ENCODE data around the gene ZNF169.
A peak's percentile ranks its signal among the peaks of the same experiment; 100 is the strongest.
"Not testable (repeated sequence)": the region's sequence is repeated elsewhere in the genome, so short reads cannot be mapped to it uniquely, and the experiment has no call there.

The ZNF169 gene

DNA sequence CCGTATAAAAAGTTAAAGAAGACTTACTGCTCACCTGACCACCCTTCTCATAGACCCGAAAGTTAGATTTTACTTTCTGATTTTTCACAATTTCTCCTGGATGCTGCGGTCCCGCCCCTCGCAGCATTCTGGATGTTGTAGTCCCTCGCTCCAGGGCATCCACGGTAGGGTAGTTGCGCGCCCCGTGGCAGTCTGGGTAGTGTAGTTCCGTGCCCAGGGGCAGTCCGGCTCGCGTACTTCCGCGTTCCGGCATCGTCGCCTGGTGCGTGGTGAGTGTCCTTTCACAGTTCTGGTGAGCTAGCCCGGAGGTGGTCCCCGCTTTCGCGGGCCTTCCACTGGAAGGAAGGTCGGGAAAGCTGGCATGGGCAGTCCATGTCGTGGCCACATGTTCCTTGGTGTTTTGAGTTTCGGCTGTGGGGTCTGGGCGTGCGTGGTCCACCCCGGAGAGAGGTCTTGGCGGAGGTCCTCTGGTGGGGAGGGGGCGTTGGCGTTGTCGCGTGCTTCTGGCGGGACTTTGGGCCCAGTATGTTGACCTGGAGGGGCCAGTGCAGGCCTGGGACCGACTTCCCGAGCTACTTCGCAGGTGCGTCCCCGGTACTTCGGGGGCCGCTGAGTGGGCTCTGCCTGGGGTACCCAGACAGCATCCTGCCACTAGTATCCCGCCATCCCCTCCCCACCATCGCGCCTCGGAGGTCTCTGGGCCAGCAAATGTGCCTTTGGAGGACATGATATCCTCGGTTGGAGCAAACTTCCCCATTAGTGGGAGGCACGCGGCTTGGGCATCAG lies at the start of gene ZNF169:
Gene ZNF169, plus strand, starts transcription at position 222 of the 786 bp plus-strand sequence. CDS start 19,515 bp downstream, outside the sequence.
- DNase-seq (ENCODE audit: low spot score): peak; percentile 95

DNA sequence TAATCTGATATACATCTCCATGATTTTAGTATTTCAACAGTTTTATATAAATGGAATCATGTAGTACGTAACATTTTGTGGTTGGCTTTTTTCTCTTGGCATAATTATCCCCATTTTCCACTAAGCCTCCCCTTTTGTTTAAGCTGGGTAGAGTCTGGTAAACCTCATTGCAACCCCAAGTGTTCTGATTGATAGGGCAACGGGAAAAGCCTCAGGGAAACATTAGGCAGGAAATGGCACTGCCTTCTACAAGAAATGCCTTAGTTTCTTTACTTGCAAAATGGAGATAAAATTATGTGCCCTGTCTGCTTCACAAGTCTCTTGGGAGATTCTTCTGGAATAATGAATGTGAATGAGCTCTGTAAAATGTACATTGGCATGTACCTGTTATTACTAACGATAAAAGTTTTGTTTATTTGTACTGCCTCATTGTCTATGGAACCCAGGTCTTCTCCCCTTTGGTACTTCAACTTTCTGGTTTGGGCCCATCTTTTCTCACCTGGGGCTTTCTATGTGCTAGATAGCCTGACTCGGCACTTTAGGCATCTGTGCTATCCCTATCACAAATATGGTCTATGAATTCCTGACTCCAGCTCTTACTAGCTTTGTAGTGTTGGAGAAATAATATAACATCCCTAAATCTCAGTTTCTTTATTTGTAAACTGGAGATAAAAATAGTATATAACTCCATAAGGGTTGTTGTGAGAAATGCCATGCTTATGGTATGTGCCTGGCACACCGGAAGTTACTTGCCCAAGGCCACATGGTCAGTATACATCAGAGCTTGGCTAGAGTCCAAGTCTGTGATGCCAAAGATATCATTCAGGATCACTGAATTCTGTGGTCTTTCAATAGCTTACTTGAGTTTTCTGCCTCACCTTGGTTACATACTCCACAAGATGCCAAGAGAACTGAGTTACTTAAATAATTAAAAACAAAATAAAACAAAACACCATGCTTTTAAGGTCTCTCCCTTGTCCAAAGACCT lies 48.2 kb upstream of the ZNF169 start:
- DNase-seq (ENCODE audit: low spot score): no peak

DNA sequence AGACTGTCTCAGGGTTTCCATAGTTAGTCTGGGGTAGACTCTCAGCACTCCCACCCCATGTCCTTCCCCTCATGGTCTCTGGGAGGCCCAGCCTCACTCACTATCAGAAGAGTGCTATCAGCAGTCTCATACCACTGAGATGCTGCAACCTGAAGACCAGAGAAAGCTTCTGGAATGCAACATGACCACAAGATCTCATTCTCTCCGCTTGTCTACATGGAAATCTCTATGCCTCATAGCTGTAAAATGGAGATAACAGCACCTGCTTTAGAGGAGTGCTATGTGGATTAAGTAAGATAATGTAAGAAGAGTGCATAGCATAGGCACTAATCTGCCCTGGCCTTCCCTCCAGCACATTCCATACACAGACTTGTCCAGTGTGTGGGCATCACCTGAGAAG lies 47.0 kb upstream of the ZNF169 start:
- DNase-seq (ENCODE audit: low spot score): no peak

DNA sequence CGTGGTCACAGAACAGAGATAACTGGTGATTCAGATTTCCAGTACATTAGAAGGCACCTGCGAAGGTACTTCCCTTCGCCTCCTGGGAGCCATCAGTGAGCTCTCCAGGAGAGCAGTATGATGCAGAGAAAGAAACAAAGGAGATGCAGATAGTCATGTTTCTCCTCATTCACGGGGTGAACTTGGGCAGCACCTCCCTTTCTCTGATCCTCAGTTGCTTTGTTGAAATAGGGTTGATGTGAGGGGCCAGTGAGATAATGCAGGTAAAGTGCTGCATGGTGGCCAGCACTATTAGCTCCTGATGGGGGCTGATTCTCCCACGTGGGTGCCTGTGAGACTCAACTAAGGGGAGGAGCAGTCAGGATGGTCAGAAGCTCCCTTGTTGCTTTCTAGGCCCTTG lies 46.6 kb upstream of the ZNF169 start:
- DNase-seq (ENCODE audit: low spot score): no peak

DNA sequence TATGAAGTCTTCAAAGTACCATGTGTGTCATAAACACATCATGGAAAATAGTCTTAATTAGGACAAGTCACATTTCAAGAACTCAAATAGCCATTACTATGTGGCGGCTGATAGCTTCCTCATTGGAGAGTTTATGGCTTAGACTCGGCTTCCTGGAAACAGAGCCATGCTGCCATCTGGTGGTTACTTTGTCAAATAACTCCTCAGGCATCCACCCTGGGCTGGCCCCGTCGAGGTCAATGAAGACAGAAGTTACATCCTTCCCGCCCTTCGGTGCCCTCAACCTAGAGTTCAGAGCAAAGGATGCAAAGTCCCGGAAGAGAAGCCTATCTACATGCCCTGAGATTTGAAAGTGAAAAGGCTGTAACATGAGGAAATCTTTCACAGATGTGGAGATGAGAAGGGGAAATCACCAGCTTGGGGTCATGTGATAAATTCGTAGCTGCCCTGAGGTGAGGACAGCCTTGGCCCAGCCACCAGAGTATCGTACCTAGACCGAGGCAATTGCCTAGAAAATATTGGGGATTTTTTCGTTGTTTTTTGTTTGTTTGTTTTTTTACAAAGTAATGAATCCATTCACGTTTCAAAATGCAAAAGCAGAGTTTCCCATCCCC lies 45.5 kb upstream of the ZNF169 start:
- peak; percentile 90 for DNase-seq (ENCODE audit: low spot score)

DNA sequence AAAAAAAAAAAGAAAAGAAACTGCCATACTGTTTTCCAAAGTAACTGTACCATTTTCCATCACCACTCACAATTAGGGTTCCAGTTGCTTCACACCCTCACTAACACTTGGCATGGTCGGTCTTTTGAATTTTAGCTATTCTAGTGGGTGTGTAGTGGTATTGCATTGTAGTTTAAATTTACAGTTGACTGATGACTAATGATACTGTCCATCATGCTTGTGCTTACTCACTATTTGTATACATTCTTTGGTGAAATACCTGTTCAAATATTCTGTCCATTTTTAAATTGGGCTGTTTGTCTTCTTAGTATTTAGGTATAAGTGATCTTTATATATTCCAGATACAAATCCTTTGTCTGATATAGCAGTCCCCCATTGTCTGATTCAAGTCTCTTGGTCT lies 36.2 kb upstream of the ZNF169 start:
- DNase-seq (ENCODE audit: low spot score): no peak

DNA sequence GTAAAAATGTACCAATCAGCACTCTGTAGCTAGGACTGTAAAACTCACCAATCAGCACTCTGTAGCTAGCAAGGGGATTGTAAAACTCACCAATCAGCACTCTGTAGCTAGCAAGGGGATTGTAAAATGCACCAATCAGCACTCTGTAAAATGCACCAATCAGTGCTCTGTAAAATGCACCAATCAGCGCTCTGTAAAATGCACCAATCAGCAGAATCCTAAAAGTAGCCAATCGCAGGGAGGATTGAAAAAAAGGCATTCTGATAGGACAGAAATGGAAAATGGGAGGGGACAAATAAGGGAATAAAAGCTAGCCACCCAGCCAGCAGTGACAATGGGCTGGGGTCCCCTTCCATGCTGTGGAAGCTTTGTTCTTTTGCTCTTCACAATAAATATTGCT lies 33.7 kb upstream of the ZNF169 start:
- not testable (repeated sequence) for DNase-seq (ENCODE audit: low spot score)

DNA sequence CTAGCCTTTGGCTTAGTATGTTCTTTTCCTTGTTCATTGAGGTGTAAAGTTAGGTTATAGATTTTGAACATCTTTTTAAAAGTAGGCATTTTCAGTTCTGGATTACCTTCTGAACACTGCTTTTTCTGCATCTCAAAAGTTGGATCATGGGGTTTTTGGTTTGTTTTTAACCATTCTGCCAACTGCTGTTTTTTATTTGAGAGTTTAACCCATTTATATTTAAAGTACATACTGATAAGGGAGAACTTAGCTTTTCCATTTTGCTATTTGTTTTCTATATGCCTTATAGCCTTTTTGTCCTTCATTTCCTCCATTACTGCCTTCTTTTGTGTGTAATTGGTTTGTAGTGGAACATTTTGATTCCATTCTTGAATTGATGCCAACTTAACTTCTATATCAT lies 30.5 kb upstream of the ZNF169 start:
- DNase-seq (ENCODE audit: low spot score): no peak

DNA sequence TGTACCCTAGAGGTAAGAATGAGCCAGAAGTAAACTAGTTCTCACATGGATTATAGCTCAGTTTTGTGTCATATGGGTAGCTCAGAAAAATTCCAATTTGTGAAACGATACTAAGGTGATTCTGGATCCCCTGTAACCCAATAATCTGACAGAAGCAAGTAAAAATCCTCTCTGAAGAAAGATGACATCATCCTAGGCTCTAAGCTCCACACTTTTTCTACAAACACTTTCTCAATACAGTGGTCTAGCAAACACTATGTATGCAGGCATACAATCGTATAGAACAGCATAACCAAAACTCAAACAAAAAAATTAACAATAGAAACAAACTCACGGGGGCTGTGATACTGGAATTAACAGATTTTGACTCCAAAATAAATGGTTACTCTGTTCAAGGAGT lies 26.7 kb upstream of the ZNF169 start:
- no peak for DNase-seq (ENCODE audit: low spot score)

DNA sequence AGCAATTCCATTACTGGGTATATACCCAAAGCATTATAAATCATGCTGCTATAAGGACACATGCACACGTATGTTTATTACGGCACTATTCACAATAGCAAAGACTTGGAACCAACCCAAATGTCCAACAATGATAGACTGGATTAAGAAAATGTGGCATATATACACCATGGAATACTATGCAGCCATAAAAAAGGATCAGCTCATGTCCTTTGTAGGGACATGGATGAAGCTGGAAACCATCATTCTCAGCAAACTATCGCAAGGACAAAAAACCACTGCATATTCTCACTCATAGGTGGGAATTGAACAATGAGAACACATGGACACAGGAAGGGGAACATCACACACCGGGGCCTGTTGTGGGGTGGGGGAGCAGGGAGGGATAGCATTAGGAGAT lies 18.0 kb upstream of the ZNF169 start:
- not testable (repeated sequence) for DNase-seq (ENCODE audit: low spot score)

DNA sequence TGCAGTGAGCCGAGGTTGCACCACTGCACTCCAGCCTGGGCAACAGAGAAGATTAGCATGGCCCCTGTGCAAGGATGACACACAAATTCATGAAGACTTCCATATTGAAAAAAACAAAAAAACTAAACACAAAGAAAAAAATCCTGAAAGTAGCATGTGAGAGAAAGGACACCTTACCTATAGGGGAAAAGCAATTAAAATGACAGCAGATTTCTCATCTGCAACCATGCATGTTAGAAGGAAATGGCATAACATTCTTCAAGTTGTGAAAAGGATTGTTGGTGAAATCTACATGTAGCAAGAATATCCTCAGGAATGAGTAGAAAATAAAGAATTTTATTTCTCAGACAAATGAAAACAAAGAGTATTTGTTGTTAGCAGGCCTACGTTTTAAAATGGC lies 13.4 kb upstream of the ZNF169 start:
- DNase-seq (ENCODE audit: low spot score): no peak

DNA sequence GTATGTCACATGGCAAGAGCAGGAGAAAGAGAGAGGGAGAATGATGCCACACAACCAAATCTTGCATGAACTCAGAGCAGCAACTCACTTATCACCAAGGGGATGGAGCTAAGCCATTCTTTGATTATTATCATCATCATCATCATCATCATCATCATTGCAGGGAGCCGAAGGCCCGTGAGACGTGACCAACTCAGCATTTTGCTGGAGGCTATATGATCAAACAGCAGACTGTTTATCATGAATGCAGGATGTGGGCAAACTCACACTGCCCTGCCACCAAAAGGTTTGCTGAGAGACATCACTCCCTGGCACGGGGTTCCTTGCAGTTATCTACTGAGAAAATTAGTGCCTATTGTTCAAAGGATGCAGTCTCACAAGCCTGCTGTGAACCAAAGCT lies 8.6 kb upstream of the ZNF169 start:
- no peak for DNase-seq (ENCODE audit: low spot score)

DNA sequence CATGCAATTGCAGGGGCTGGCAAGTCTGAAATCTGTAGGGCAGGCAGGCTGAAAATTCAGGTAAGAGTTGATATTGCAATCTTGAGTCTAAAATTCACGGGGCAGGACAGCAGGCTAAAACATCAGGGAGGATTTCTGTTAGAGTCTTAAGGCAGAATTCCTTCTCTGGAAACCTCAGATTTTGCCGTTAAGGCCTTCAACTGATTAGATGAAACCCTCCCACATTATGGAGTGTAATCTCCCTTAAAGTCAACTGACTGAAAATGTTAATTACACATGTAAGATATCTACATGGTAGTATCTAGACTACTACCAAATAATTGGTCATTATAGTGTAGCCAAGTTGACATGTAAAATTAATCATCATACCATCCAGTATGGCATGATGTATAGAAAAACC lies 3.1 kb upstream of the ZNF169 start:
- no peak for DNase-seq (ENCODE audit: low spot score)

DNA sequence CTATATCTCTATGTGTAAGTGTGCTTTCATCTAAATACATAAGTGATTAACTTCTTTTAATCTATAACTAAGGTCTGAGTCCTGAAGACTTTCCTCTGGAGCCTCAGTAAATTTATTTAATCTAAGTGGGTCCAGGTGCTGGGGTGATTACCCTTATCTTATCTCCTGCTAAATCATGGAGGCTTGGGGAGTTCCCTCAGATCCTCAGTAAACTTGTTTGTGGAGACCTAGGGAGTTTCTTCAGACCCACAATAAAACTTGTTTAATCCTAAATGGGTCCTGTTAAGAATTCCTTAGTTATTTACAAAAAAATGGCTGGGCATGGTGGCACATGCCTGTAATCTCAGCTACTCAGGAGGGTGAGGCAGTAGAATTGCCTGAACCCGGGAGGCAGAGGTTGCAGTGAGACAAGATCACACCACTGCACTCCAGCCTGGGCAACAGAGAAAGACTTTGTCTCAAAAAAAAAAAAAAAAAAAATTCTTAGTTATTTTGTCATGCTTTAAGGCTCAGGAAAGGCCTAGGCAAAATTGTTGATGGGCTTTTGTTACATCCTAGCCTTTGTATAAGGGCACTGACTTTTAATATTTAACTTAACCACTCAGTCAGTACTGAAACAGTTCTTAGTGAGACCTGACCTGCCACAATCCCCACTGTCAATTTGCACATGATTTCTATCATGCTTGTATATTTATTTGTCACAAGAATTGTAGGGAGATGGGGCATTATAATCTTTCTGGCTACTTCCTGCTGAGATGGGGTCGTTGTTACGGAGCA lies 6.7 kb downstream of the ZNF169 start:
- DNase-seq (ENCODE audit: low spot score): not testable (repeated sequence)

DNA sequence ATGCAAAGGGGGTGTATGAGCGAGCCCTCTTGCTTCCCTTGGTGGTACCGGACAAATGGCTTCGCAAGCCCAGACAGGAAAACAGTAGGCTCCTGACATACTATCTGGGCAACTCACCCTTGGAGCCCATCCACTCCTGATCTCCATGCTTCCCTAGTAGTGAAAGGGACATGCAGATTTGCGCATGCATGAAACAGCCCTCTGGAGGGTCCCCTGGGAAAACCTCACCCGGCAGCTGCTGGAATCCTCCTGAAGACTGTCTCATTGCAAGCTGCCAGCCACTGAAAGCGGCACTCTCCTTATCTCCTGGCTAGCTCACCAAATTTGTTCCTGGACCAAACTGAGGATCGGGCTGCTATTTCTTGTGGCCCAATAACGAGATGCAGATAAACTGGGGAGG lies 10.2 kb downstream of the ZNF169 start:
- DNase-seq (ENCODE audit: low spot score): no peak

DNA sequence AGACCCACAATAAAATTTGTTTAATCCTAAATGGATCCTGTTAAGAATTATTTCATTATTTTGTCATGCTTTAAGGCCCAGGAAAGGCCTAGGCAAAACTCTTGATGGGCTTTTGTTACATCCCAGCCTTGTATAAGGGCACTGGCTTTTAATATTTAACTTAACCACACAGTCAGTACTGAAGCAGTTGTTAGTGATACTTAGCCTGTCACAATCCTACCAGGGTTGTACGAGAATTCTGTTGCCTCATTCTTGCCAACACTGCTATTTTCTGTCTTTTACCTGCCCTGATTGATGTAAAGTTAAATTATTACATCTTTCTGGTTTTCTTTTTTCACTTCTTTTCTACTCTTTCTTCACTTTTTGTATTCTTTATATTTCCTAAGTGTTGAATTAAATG lies 10.9 kb downstream of the ZNF169 start:
- no peak for DNase-seq (ENCODE audit: low spot score)

DNA sequence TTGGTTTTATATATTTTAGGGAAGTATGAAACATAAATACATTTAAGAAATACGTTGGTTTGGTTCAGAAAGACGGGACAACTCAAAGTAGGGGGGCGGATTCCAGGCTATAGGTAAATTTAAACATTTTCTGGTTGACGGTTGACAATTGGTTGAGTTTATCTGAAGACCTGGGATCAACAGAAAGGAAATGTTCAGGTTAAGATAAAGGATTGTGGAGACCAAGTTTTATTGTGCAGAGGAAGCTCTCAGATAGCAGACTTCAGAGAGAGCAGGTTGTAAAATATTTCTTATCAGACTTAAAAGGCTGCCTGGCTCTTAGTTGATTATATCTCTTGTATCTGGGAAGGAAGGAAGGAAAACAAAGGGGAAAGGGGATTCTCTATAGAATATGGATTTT lies 17.9 kb downstream of the ZNF169 start:
- not testable (repeated sequence) for DNase-seq (ENCODE audit: low spot score)

DNA sequence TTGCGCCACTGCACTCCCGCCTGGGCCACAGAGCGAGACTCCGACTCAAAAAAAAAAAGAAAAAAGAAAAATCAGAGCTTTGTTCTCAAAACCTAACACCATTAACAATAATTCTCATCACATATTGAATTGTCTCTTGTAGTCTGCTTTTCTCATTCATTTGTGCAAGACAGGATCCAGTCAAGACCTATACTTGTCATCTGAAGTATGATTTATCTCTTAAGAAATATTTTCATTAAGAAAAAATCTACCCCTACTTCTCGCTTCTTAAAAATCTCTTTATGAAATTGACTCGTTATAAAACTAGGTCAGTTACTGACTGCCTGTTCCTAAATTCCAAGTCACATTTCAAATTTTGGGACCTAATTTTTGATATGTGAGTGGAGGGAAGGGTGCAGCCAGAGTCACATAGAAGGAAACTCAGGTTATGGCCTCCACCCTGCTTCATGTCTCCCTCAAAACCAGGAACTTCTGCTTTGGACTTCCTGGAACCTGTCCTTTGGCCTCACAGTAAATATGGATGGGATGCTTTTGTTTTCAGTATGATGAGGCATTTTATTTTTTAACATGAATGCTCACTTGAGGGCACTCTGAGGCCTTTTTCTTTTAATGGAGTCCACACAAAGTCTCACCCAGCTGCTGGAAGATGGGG lies 18.9 kb downstream of the ZNF169 start:
- no peak for DNase-seq (ENCODE audit: low spot score)

DNA sequence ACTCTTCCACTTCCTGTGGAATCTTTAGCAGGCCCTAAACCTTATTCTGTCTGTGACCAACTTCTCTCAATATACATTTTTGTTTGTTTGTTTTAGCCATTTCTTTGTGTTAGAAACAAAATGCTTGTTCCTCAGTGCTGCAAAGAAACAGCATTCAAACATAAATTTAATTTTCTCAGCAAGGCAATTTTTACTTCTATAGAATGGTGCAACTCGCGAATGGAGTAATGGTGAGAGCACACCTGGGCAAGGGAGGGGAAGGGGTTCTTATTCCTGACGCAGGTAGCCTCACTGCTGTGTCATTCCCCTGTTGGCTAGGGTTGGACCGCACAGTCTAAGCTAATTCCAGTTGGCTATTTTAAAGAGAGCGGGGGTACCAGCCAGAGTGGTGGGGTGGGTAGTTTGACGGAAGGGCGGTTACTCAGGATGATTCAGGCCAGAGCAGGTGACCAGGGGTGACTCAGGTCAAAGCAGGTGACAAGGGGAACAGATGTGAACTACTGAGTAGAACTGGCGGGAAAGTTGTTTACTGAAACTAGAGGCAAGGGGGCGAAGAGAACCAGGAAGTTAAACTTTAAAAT lies 21.4 kb downstream of the ZNF169 start:
- DNase-seq (ENCODE audit: low spot score): no peak

DNA sequence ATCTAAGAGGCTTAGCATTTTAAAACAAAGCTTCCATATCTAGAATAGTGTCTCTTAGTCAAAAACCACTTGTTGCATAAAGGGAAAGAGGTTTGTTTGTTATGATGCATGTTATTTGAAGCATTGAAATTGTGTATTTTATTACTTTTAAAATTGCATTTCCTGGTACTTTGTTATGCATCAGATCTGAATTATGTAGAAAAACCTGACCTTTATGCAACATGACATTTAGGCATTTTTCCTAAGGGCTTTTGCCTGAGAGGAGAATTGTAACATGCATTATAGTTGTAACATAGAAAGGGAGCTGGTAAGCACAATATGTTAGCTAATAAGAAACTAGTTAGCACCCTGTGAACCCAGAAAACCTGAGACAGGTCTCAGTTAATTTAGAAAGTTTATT lies 22.0 kb downstream of the ZNF169 start:
- DNase-seq (ENCODE audit: low spot score): no peak

DNA sequence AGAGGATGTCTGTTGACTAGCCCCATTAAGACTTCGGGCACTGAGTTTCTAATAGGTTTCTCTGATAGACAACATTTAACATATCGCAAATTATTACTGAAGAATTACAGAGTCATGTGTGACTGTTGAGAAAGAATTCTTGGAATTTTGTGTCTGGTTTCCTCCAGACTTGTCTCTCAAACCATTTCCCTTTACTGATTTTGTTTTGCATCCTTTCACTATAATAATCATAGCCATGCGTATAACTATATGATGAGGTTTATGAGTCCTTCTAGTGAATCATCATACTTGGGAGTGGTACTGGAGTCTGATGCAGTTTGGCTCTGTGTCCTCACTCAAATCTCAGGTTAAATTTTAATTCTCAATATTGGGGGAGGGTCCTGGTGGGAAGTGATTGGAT lies 27.0 kb downstream of the ZNF169 start:
- no peak for DNase-seq (ENCODE audit: low spot score)

Measured in GM03348 (cell line).